Mesenchymal stem cell (in vitro differentiated cells and primary cell): ENCODE data around the gene C10orf120.

Experiments
- DNase-seq: peaks from one replicate; pipeline ENCODE4 v3.0.0-alpha.2; 2013
- H2AFZ ChIP-seq: one replicate; pipeline ENCODE4 v1.6.1; 2013; ENCODE audit warnings: low read depth, mild to moderate bottlenecking, control low read depth, inconsistent platforms, low read length, moderate library complexity
- H2AK5ac ChIP-seq: 2 replicates; pipeline ENCODE4 v1.6.1; 2013; ENCODE audit warnings: low read length, moderate library complexity, mild to moderate bottlenecking, inconsistent platforms; ENCODE audit not compliant: severe bottlenecking
- H2BK120ac ChIP-seq: one replicate; pipeline ENCODE4 v1.6.1; 2013; ENCODE audit warnings: low read depth, mild to moderate bottlenecking, inconsistent platforms, low read length, moderate library complexity
- H2BK12ac ChIP-seq, 2 experiments: one replicate each; pipeline ENCODE4 v1.6.1; 2013; ENCODE audit warnings: inconsistent platforms in 2 of 2, low read length in 2 of 2, mild to moderate bottlenecking in 2 of 2, moderate library complexity in 2 of 2, control low read depth in 1 of 2
- H2BK15ac ChIP-seq: one replicate; pipeline ENCODE4 v1.6.1; 2013; ENCODE audit warnings: mild to moderate bottlenecking, low read depth, inconsistent platforms; ENCODE audit not compliant: poor library complexity, severe bottlenecking
- H2BK5ac ChIP-seq: 2 replicates; pipeline ENCODE4 v1.6.1; 2013; ENCODE audit warnings: low read depth, mild to moderate bottlenecking, low read length, control low read depth, inconsistent platforms; ENCODE audit not compliant: poor library complexity, severe bottlenecking
- H3K14ac ChIP-seq, 2 experiments: one replicate each; pipeline ENCODE4 v1.6.1; 2013; ENCODE audit warnings: inconsistent platforms in 2 of 2, low read length in 2 of 2, control low read depth in 1 of 2, mild to moderate bottlenecking in 1 of 2, moderate library complexity in 1 of 2
- H3K18ac ChIP-seq, 2 experiments: one replicate each; pipeline ENCODE4 v1.6.1; 2013; ENCODE audit warnings: inconsistent platforms in 2 of 2, low read length in 2 of 2, control low read depth in 1 of 2, low read depth in 1 of 2, mild to moderate bottlenecking in 1 of 2
- H3K23ac ChIP-seq, 2 experiments: one replicate each; pipeline ENCODE4 v1.6.1; 2013; ENCODE audit warnings: inconsistent platforms in 2 of 2, low read length in 2 of 2, mild to moderate bottlenecking in 2 of 2, moderate library complexity in 2 of 2, control low read depth in 1 of 2
- H3K27ac ChIP-seq: 2 replicates; pipeline ENCODE4 v1.5.1; 2013; ENCODE audit warnings: mild to moderate bottlenecking, moderate library complexity, low read length, control low read depth, inconsistent platforms; ENCODE audit not compliant: poor library complexity, severe bottlenecking
- H3K27me3 ChIP-seq, 2 experiments: 2 replicates each; pipeline versions ENCODE4 v1.6.1 to v1.7.0; 2013; ENCODE audit warnings: low read length in 2 of 2, mild to moderate bottlenecking in 2 of 2, moderate library complexity in 2 of 2, control low read depth in 1 of 2, inconsistent platforms in 1 of 2; ENCODE audit not compliant: control insufficient read depth in 1 of 2, insufficient read depth in 1 of 2
- H3K36me3 ChIP-seq, 2 experiments: 2 replicates each; pipeline versions ENCODE4 v1.6.1 to v1.7.0; 2013; ENCODE audit warnings: low read length in 2 of 2, control low read depth in 1 of 2, inconsistent platforms in 1 of 2, low read depth in 1 of 2, mild to moderate bottlenecking in 1 of 2; ENCODE audit not compliant: insufficient read depth in 2 of 2, control insufficient read depth in 1 of 2
- H3K4ac ChIP-seq, 2 experiments: one replicate each; pipeline ENCODE4 v1.6.1; 2013; ENCODE audit warnings: inconsistent platforms in 2 of 2, low read length in 2 of 2, mild to moderate bottlenecking in 2 of 2, moderate library complexity in 2 of 2, control low read depth in 1 of 2, low read depth in 1 of 2
- H3K4me1 ChIP-seq: 2 replicates; pipeline ENCODE4 v1.6.1; 2013; ENCODE audit warnings: low read depth, low read length, control low read depth; ENCODE audit not compliant: control insufficient read depth, insufficient read depth
- H3K4me2 ChIP-seq: 2 replicates; pipeline ENCODE4 v1.6.1; 2013; ENCODE audit warnings: low read length, mild to moderate bottlenecking, inconsistent platforms; ENCODE audit not compliant: poor library complexity, severe bottlenecking
- H3K4me3 ChIP-seq, 2 experiments: 2 replicates each; pipeline versions ENCODE4 v1.5.1 to v1.7.0; 2013; ENCODE audit warnings: low read length in 2 of 2, mild to moderate bottlenecking in 2 of 2, control low read depth in 1 of 2, low read depth in 1 of 2; ENCODE audit not compliant: insufficient read depth in 1 of 2
- H3K79me1 ChIP-seq: replicated peaks from 2 replicates; pipeline ENCODE4 v1.6.1; 2013; ENCODE audit warnings: mild to moderate bottlenecking, control low read depth, low read length, inconsistent platforms; ENCODE audit not compliant: poor library complexity, severe bottlenecking
- H3K9ac ChIP-seq: 2 replicates; pipeline ENCODE4 v1.7.0; 2013; ENCODE audit warnings: mild to moderate bottlenecking, low read length, moderate library complexity
- H3K9me3 ChIP-seq: 2 replicates; pipeline ENCODE4 v1.7.0; 2013; ENCODE audit warnings: mild to moderate bottlenecking, low read length; ENCODE audit not compliant: control insufficient read depth
- H4K8ac ChIP-seq: one replicate; pipeline ENCODE4 v1.6.1; 2013; ENCODE audit warnings: inconsistent platforms, mild to moderate bottlenecking, low read length, moderate library complexity
- H4K91ac ChIP-seq: one replicate; pipeline ENCODE4 v1.6.1; 2013; ENCODE audit warnings: mild to moderate bottlenecking, low read length, inconsistent platforms
- WGBS: methylation state at CpG from one replicate; pipeline ENCODE4 v1.1.7; 2013; ENCODE audit warnings: mixed read lengths; 5-methylcytosine and 5-hydroxymethylcytosine counted together

The C10orf120 gene

DNA sequence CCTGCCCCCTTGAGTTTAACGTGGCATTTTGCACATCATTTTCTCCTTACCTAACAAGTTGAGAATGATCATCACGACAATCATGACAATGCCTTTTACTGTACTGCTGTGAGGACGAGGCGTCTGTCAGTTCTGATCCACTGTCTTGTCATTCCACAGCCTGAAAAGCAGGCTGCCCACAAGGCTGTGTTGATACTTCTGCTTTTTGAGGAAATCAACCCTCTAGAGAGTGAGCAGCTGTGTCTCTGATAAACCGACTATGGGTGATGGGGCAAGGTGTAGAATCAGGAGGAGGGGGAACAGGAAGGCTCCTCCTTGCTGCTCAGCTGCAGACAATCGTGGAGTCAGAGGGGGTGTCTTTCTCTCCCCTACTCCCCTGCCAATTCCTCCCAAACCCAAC, 30.6 kb upstream of the C10orf120 start:
- H2AFZ ChIP-seq: no peak overlapping the region
- H2BK5ac ChIP-seq: no peak overlapping the region
- H3K27ac ChIP-seq: no peak overlapping the region
- H3K14ac ChIP-seq: no peak overlapping the region
- no peak overlapping the region for H2AK5ac ChIP-seq
- no peaks in the 10 kb centered on the region for H3K36me3 ChIP-seq
- H3K4ac ChIP-seq: no peak overlapping the region
- 72% methylated on average over 6 of the region's 6 CpGs for WGBS
- no peak for DNase-seq
- H3K79me1 ChIP-seq: no peaks in the 10 kb centered on the region
- no peak overlapping the region for H3K4me2 ChIP-seq
- no peak overlapping the region for H3K18ac ChIP-seq
- H2BK12ac ChIP-seq: no peak overlapping the region
- H3K27me3 ChIP-seq: peaks cover 0 to 11% of the 10 kb centered on the region in 2 experiments
- H2BK15ac ChIP-seq: no peak overlapping the region
- H2BK120ac ChIP-seq: no peak overlapping the region
- H4K8ac ChIP-seq: no peak overlapping the region
- no peaks in the 10 kb centered on the region for H3K9me3 ChIP-seq
- H4K91ac ChIP-seq: no peak overlapping the region
- no peaks in the 10 kb centered on the region for H3K4me1 ChIP-seq
- no peak overlapping the region for H3K23ac ChIP-seq
- H3K4me3 ChIP-seq: no peak overlapping the region
- H3K9ac ChIP-seq: no peak overlapping the region

DNA sequence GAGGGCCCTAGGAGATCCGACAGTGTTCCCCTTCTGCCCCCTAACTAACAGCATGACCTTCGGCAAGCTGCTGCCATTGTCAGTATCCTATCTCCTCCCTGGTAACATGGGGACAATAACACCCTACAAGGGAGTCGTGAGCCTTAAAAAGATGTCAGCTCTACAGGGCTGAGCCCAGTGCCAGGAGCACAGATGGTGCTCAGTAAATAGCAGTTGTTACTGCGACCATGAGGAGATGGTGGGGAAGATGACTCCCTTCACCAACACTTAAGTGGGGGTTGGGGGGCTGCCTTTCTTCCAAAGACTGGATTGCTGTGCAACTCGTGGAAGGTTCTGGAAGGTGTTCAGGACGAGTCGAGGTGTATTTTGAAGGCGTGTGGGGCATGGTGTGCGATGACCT, 29.5 kb upstream of the C10orf120 start:
- Histone ChIP-seq H2BK12ac (no peak overlapping the region), H2AFZ (no peak overlapping the region), H3K79me1 (no peaks in the 10 kb centered on the region), H3K4me2 (no peak overlapping the region), H3K27ac (no peak overlapping the region), H3K4me1 (no peaks in the 10 kb centered on the region), H4K8ac (no peak overlapping the region), H3K9me3 (no peaks in the 10 kb centered on the region), H3K27me3 (peaks cover 0 to 11% of the 10 kb centered on the region in 2 experiments), H3K14ac (no peak overlapping the region), H3K18ac (no peak overlapping the region), H4K91ac (no peak overlapping the region), H3K4ac (no peak overlapping the region), H2BK5ac (no peak overlapping the region), H2BK120ac (no peak overlapping the region), H3K36me3 (no peaks in the 10 kb centered on the region), H3K4me3 (no peak overlapping the region), H2AK5ac (no peak overlapping the region), H2BK15ac (no peak overlapping the region), H3K9ac (no peak overlapping the region), H3K23ac (no peak overlapping the region)
- WGBS: 69% methylated on average over 9 of the region's 9 CpGs
- no peak for DNase-seq

DNA sequence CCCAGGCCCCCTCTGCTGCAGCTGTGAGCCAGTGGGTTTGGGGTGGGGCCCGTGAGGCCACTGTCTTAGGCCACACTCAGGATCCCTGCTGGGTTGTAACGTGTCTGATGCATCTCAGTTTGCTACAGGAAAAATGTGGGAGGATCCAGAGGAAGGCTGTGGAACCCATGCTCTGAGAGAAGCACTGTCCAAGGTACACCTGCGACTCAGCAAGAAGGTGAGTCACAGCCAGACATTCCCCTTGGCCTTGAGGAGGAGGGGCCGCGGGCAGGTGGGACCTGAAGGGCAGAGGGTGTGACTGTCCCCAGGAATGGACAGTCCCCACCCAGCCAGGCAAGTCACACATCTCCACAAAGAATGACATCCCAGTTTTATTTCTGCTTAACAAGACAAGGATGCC, 27.8 kb upstream of the C10orf120 start:
- 49% methylated on average over 5 of the region's 5 CpGs for WGBS
- no peaks in the 10 kb centered on the region for H3K79me1 ChIP-seq
- H3K27me3 ChIP-seq: peaks cover 0 to 5% of the 10 kb centered on the region in 2 experiments
- no peak overlapping the region for H3K4me2 ChIP-seq
- H3K23ac ChIP-seq: no peak overlapping the region
- no peaks in the 10 kb centered on the region for H3K9me3 ChIP-seq
- H3K18ac ChIP-seq: no peak overlapping the region
- no peak overlapping the region for H2BK12ac ChIP-seq
- H3K4me1 ChIP-seq: no peaks in the 10 kb centered on the region
- H2BK120ac ChIP-seq: no peak overlapping the region
- H3K14ac ChIP-seq: no peak overlapping the region
- H2AK5ac ChIP-seq: no peak overlapping the region
- H2BK15ac ChIP-seq: no peak overlapping the region
- no peak overlapping the region for H3K4me3 ChIP-seq
- DNase-seq: no peak
- no peak overlapping the region for H4K91ac ChIP-seq
- H2BK5ac ChIP-seq: no peak overlapping the region
- no peak overlapping the region for H3K4ac ChIP-seq
- no peaks in the 10 kb centered on the region for H3K36me3 ChIP-seq
- no peak overlapping the region for H3K27ac ChIP-seq
- H3K9ac ChIP-seq: no peak overlapping the region
- no peak overlapping the region for H2AFZ ChIP-seq
- H4K8ac ChIP-seq: no peak overlapping the region

DNA sequence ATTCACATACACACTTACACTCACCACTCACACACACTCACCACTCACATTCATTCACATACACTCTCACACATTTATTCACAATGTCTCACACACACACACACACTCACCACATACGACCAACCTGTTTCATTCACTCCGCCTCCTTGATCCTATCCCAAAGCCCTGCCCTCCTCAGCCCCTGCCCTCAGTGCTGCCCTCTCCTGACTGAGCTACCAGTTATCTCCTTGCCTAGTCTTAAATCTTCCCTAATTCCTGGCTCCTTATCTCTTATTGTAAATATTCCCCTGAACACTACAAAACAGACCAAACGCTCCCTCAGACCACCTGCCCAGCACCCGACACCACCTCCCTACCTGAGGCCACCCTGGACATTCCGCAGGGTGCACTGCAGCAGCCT, 26.1 kb upstream of the C10orf120 start:
- Histone ChIP-seq H3K14ac (no peak overlapping the region), H4K8ac (no peak overlapping the region), H3K36me3 (no peaks in the 10 kb centered on the region), H2BK120ac (no peak overlapping the region), H3K4me3 (no peak overlapping the region), H3K79me1 (no peaks in the 10 kb centered on the region), H3K9ac (no peak overlapping the region), H2AFZ (no peak overlapping the region), H2BK5ac (no peak overlapping the region), H2BK12ac (no peak overlapping the region), H3K23ac (no peak overlapping the region), H3K9me3 (no peaks in the 10 kb centered on the region), H3K4me2 (no peak overlapping the region), H3K27me3 (peaks cover 0 to 5% of the 10 kb centered on the region in 2 experiments), H3K4ac (no peak overlapping the region), H2AK5ac (no peak overlapping the region), H2BK15ac (no peak overlapping the region), H3K18ac (no peak overlapping the region), H4K91ac (no peak overlapping the region), H3K27ac (no peak overlapping the region), H3K4me1 (no peaks in the 10 kb centered on the region)
- no peak for DNase-seq
- WGBS: 82% methylated on average over 5 of the region's 5 CpGs
